ENCODE data around the gene MAP3K5.

Gene MAP3K5

DNA sequence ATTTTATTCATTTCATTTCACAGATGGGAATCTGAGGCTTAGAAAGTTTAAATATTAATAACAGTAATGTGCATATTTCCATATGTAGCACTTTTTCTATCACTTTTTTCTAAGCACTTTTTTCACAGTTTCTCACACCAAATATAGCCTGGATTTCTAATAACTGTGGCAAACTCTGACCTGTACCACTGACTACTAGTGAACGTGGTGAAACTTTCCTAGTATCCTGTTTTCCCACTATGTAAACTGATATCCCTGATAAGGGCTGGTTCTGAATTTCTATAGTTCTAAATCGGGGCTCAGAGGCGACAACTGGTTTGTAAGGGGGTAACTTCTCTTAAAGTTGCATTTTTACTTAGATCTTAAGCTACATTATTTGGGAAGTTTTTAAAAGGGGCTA lies 274.7 kb downstream of the MAP3K5 start:
- no peak for DNase-seq (ENCODE audit: low read depth)

DNA sequence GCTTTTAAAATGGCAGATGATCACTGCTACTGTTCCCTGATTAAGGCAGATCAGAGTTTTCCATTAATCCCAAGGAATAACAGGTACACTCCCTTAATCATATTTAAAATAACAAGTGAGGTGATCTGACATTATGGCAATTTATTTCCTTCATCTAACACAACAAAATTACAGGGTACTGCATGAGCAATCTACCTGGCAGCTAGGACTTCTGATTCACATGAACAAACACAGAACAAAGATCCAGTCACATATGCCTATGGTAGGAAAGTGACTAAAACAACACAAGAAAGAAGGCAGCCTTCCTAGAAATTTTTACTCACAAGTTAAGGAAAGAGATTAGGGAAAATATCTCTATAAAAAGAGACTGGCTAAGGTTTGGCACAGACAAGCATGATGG lies 275.3 kb downstream of the MAP3K5 start:
- no peak for DNase-seq (ENCODE audit: low read depth)

DNA sequence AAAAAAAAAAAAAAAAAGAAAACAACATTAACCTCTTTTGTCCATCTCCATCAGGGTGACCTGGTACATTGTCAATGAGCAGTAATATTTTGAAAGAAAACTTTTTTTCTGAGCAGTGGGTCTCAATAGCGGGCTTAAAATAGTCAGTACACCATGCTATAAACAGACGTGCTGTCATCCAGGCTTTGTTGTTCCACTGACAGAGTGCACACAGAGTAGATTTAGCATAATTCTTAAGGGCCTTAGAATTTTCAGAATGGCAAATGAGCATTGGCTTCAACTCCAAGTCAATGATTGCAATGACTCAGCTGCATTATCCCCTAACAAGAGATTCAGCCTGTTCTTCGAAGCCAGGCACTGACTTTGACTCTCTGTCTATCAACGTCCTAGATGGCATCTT lies 277.7 kb downstream of the MAP3K5 start:
- no peak for DNase-seq (ENCODE audit: low read depth)

DNA sequence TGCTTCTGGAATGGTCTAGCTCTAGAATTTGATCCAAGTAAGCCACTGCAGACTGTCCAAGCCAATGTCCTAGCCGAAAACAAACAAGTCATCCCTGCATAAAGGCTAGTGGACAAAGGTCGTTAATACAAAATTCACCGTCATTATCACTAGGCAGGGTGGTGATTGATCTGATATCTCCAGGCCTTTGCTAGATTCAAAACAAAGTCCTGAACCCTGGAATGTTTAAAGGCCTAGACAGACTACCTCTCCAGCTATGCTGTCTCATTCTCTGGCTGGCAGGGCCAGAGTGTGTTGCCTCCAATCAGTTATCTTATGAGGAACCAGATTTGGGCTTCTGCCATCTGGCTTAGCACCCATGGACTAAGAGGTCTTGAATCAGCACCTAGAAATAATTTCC lies 280.4 kb downstream of the MAP3K5 start:
- no peak for DNase-seq (ENCODE audit: low read depth)

DNA sequence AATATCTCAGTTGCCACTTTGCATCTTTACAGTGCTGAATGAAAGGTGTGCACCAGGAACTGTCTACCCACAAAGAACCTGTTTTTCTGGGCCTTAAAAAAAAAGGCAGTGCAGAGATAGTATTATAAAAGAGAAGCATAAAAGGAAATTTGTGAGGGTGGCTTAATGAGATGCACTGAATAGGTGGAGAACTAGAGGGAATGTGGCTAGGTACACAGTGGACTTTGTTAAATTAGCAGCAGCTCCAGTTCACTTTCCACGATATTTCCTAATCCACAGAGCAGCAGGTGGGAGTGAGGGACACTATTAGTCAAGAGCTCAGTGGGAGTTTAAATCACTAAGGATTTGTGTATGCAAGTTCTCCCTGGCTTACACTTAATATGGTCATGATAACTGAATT lies 280.9 kb downstream of the MAP3K5 start:
- DNase-seq (ENCODE audit: low read depth): no peak

DNA sequence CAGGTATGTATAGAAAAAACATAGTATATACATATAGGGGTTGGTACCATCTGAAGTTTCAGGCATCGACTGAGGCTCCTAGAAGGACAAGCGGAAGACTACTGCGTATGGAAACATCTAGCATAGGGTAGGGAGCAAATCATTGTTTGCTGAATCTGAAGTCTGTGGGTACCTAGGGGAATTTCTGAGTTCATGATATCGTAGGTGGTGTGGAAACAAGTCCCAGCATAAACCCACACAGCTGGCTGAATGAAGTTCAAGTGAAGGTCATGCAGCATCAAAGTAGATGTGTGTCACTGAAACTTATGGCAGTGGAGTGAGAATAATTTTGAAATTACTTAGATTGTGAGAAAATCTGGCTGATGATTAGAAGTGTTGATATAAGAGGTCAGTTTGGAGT lies 281.5 kb downstream of the MAP3K5 start:
- no peak for DNase-seq (ENCODE audit: low read depth)

DNA sequence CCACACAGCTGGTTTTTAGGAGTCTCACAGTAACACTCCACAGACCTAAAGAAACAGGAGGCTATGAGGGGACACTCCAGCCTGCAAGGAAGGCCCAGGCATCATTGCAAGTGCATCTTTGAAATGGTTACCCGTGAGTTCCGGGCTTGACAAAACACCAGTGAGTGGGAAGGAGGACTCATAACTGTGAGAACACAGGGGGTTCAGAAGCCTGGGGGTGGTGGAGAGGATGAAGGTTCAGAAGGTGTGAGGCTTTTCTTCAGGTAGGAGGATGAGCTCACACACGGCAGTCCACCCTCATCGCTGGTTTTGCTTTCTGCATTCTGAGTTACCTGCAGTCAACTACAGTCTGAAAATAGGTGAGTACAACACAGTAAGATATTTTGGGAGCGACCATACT lies 282.0 kb downstream of the MAP3K5 start:
- no peak for DNase-seq (ENCODE audit: low read depth)

DNA sequence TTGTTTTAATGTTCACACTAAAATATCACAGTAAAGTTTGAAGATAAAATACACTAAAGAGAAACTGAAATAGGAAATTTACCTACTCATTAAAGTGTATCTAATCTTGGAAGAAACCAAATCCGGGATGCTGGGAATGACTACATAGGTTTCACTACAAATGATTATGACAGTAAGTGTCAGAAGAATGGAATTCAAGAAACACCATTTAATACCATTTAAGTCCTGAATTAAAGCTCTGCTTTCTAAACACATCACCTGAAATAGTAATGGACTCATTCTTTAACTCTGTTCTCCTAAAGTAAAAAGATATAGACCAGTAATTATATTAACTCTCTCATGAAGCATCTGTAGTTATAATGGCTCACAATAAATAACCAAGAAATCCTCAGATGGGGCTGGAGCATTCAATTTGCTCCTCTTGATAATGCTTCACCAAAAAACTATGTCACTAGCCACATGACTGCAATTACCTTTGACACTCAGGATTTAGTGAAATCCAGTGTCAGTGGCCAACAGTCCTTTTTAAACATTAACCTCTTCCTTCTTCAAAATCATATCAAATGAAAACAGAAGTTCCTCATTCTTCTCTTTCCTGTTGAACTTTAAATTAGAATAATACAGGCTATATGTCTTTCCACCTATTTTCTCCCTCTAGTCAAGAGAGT lies 283.4 kb downstream of the MAP3K5 start:
- DNase-seq (ENCODE audit: low read depth): peak; percentile 5
